HepG2 (cell line): ENCODE results near the gene GPC2. TPM values are rescaled to one million over a fixed set of nuclear protein-coding genes. Genes with fewer than 3 reads are reported as not detected.

ENCODE experiments used
- KLF15 ChIP-seq: sonication (generic); formaldehyde crosslinking; IDR thresholded peaks from 2 replicates; pipeline ENCODE4 v1.8.1; 2023; ENCODE audit warnings: borderline replicate concordance, mild to moderate bottlenecking, inconsistent platforms, missing genetic modification reagents, mixed read lengths
- KMT2A ChIP-seq: sonication (generic); formaldehyde crosslinking; IDR thresholded peaks from 2 replicates; pipeline ENCODE4 v1.4.0; 2020; ENCODE audit warnings: missing genetic modification reagents
- SALL1 ChIP-seq: sonication (generic); formaldehyde crosslinking; IDR thresholded peaks from 2 replicates; pipeline ENCODE4 v1.8.0; 2022; ENCODE audit warnings: mild to moderate bottlenecking, missing genetic modification reagents
- TAF15 ChIP-seq: fragments of 200-400 bp; formaldehyde crosslinking; IDR thresholded peaks from one replicate; pipeline ENCODE4 v1.6.1; 2018; ENCODE audit warnings: mild to moderate bottlenecking, low read depth, low read length; ENCODE audit not compliant: poor library complexity, severe bottlenecking
- U2AF2 ChIP-seq: fragments of 200-400 bp; formaldehyde crosslinking; IDR thresholded peaks from 2 replicates; pipeline ENCODE4 v1.6.1; 2017; ENCODE audit warnings: low read depth, mild to moderate bottlenecking, low read length
- ZNF205 ChIP-seq: IDR thresholded peaks from 2 replicates; pipeline ENCODE4 v1.6.1; 2018; ENCODE audit warnings: missing biosample characterization, missing genetic modification reagents
- ZNF430 ChIP-seq: sonication (generic); formaldehyde crosslinking; IDR thresholded peaks from 2 replicates; pipeline ENCODE4 v1.9.0; 2021; ENCODE audit warnings: mild to moderate bottlenecking, missing genetic modification reagents
- ZNF441 ChIP-seq: sonication (generic); formaldehyde crosslinking; IDR thresholded peaks from 2 replicates; pipeline ENCODE4 v1.7.0; 2021; ENCODE audit warnings: missing genetic modification reagents, borderline replicate concordance
- ZNF709 ChIP-seq: sonication (generic); formaldehyde crosslinking; IDR thresholded peaks from 2 replicates; pipeline ENCODE4 v1.5.0; 2020; ENCODE audit warnings: mild to moderate bottlenecking, missing genetic modification reagents
- ZNF891 ChIP-seq: sonication (generic); formaldehyde crosslinking; IDR thresholded peaks from 2 replicates; pipeline ENCODE4 v1.5.0; 2020; ENCODE audit warnings: mild to moderate bottlenecking, missing genetic modification reagents
- ZSCAN25 ChIP-seq: sonication (generic); formaldehyde crosslinking; IDR thresholded peaks from 2 replicates; pipeline ENCODE4 v1.8.0; 2022; ENCODE audit warnings: mild to moderate bottlenecking, missing genetic modification reagents
- polyA plus RNA-seq, 8 experiments: library from polyadenylated mRNA; depleted of rRNA in 3 of 8; stranded (reverse) in 7 of 8; unstranded in 1 of 8; fragments of >200 nt; fragmentation: Illumina TruSeq in 4 of 8; extraction: Trizol in 4 of 8; gene quantifications; 2 replicates each; pipeline versions ENCODE4 v1.2.1 to v1.2.3, GENCODE V29; 2011 to 2016; ENCODE audit warnings: low read depth in 4 of 8, missing spikeins in 1 of 8, mixed read lengths in 1 of 8; ENCODE audit not compliant: insufficient read depth in 1 of 8
- total RNA-seq, 5 experiments: library from RNA; depleted of rRNA; stranded (reverse); fragments of >200 nt; fragmentation: Illumina TruSeq; extraction: Trizol; gene quantifications; 2 replicates each; pipeline ENCODE4 v1.2.3, GENCODE V29; 2016; ENCODE audit warnings: low read depth in 1 of 5
- TF ChIP-seq, protein P1 (sequence below), 2 experiments: fragments of 450-650 bp in 1 of 2; sonication (generic) in 1 of 2; formaldehyde crosslinking in 1 of 2; IDR thresholded peaks; 2 replicates each; pipeline versions ENCODE4 v1.6.1 to v1.8.0; 2016 to 2022; ENCODE audit warnings: antibody characterized with exemption in 1 of 2, mild to moderate bottlenecking in 1 of 2, missing genetic modification reagents in 1 of 2
- TF ChIP-seq, protein P2 (sequence below): sonication (generic); formaldehyde crosslinking; IDR thresholded peaks from 2 replicates; pipeline ENCODE4 v1.4.0; 2020; ENCODE audit warnings: mild to moderate bottlenecking, missing genetic modification reagents
- TF ChIP-seq, protein P3 (sequence below): IDR thresholded peaks from 2 replicates; pipeline ENCODE4 v1.6.1; 2016

Gene GPC2
- total and polyA plus RNA-seq, 2 of the 13 experiments (the other 11 are each of a cell fraction or from before 2014, with no cell fraction given): 0.64 to 0.78 TPM

DNA sequence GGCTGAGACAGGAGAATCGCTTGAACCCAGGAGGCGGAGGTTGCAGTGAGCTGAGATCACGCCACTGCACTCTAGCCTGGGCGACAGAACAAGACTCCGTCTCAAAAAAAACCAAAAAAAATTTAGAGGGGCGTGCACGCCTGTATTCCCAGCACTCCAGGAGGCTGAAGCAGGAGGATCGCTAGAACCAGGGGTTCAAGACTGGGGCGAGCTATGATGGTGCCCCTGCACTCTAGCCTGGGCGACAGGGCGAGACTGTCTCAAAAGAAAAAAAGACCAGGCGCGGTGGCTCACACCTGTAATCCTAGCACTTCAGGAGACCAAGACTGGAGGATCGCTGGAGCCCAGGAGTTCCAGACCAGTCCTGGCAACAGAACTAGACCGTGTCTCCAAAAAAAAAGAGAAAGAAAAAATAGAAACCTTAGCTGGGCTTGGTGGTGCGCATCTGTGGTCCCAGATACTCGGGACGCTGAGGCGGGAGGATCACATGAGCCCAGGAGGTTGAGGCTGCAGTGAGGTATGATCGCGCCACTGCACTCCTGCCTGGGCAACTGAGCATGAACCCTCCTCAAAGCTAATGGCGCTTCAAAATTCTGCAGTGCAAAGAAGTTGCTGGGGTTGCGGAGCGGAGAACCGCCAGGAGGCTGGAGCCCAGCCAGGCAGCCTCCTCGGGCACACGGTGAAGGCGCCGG lies 50.8 kb downstream of the GPC2 start (continued):
- TF ChIP-seq, protein P1, sequence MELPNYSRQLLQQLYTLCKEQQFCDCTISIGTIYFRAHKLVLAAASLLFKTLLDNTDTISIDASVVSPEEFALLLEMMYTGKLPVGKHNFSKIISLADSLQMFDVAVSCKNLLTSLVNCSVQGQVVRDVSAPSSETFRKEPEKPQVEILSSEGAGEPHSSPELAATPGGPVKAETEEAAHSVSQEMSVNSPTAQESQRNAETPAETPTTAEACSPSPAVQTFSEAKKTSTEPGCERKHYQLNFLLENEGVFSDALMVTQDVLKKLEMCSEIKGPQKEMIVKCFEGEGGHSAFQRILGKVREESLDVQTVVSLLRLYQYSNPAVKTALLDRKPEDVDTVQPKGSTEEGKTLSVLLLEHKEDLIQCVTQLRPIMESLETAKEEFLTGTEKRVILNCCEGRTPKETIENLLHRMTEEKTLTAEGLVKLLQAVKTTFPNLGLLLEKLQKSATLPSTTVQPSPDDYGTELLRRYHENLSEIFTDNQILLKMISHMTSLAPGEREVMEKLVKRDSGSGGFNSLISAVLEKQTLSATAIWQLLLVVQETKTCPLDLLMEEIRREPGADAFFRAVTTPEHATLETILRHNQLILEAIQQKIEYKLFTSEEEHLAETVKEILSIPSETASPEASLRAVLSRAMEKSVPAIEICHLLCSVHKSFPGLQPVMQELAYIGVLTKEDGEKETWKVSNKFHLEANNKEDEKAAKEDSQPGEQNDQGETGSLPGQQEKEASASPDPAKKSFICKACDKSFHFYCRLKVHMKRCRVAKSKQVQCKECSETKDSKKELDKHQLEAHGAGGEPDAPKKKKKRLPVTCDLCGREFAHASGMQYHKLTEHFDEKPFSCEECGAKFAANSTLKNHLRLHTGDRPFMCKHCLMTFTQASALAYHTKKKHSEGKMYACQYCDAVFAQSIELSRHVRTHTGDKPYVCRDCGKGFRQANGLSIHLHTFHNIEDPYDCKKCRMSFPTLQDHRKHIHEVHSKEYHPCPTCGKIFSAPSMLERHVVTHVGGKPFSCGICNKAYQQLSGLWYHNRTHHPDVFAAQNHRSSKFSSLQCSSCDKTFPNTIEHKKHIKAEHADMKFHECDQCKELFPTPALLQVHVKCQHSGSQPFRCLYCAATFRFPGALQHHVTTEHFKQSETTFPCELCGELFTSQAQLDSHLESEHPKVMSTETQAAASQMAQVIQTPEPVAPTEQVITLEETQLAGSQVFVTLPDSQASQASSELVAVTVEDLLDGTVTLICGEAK (IDR thresholded peaks at IDR 0.05): no peak
- TF ChIP-seq, protein P1 (CRISPR knock-in tag; IDR thresholded peaks at IDR 0.05): peak; percentile 31
- 0 out of 2 replicates have a peak, but pooled peaks have one; percentile 19 for TF ChIP-seq ZNF205 (CRISPR knock-in tag)
- no peak for TF ChIP-seq KMT2A (CRISPR knock-in tag)
- peak; percentile 72; the same call in 1 of the 2 replicates for TF ChIP-seq ZNF891 (CRISPR knock-in tag)
- no peak for TF ChIP-seq KLF15 (CRISPR knock-in tag)
- 0 out of 2 replicates have a peak, but pooled peaks have one; percentile 2 for TF ChIP-seq ZSCAN25 (CRISPR knock-in tag)
- TF ChIP-seq ZNF709: peak; percentile 40; the same call in 1 of the 2 replicates
- TF ChIP-seq, protein P2, sequence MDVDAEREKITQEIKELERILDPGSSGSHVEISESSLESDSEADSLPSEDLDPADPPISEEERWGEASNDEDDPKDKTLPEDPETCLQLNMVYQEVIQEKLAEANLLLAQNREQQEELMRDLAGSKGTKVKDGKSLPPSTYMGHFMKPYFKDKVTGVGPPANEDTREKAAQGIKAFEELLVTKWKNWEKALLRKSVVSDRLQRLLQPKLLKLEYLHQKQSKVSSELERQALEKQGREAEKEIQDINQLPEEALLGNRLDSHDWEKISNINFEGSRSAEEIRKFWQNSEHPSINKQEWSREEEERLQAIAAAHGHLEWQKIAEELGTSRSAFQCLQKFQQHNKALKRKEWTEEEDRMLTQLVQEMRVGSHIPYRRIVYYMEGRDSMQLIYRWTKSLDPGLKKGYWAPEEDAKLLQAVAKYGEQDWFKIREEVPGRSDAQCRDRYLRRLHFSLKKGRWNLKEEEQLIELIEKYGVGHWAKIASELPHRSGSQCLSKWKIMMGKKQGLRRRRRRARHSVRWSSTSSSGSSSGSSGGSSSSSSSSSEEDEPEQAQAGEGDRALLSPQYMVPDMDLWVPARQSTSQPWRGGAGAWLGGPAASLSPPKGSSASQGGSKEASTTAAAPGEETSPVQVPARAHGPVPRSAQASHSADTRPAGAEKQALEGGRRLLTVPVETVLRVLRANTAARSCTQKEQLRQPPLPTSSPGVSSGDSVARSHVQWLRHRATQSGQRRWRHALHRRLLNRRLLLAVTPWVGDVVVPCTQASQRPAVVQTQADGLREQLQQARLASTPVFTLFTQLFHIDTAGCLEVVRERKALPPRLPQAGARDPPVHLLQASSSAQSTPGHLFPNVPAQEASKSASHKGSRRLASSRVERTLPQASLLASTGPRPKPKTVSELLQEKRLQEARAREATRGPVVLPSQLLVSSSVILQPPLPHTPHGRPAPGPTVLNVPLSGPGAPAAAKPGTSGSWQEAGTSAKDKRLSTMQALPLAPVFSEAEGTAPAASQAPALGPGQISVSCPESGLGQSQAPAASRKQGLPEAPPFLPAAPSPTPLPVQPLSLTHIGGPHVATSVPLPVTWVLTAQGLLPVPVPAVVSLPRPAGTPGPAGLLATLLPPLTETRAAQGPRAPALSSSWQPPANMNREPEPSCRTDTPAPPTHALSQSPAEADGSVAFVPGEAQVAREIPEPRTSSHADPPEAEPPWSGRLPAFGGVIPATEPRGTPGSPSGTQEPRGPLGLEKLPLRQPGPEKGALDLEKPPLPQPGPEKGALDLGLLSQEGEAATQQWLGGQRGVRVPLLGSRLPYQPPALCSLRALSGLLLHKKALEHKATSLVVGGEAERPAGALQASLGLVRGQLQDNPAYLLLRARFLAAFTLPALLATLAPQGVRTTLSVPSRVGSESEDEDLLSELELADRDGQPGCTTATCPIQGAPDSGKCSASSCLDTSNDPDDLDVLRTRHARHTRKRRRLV (CRISPR knock-in tag): no peak
- TF ChIP-seq SALL1: peak; percentile 65
- TF ChIP-seq U2AF2: 0 out of 2 replicates have a peak, but pooled peaks have one; percentile 51
- no peak for TF ChIP-seq TAF15
- no peak; the same call in 1 of the 2 replicates for TF ChIP-seq ZNF430 (CRISPR knock-in tag)
- TF ChIP-seq, protein P3, sequence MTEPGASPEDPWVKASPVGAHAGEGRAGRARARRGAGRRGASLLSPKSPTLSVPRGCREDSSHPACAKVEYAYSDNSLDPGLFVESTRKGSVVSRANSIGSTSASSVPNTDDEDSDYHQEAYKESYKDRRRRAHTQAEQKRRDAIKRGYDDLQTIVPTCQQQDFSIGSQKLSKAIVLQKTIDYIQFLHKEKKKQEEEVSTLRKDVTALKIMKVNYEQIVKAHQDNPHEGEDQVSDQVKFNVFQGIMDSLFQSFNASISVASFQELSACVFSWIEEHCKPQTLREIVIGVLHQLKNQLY (CRISPR knock-in tag): no peak
- peak; percentile 64; the same call in 1 of the 2 replicates for TF ChIP-seq ZNF441 (CRISPR knock-in tag)
